Hematopoietic multipotent progenitor cell treated with erythropoietin and hydrocortisone succinate and interleukin-3 and kit ligand, for 15 days (in vitro differentiated cells): ENCODE results near the gene NPEPL1.

Experiments
- DNase-seq: peaks from one replicate; pipeline ENCODE4 v3.0.0-alpha.2; 2015; ENCODE audit warnings: low spot score

NPEPL1 gene

DNA sequence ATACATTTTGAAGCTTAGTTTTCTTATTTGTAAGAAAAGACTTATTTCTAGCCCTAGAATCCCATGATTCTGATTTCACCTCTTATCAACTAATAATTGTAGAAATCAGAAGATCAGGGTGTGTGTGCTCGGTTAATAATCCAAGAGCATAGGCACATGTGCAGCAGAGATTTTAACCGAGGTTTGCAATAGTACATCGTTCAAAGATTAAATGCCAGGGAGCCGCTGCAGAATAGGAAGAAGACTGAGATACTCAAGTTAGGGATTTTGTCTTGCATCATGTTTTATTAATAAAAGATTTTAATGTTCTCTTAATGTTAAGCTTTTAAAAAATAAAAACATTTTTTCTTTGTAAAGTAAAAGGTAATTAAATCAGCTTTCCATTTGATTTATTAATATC, 34.6 kb upstream of the NPEPL1 start:
- DNase-seq: no peak

DNA sequence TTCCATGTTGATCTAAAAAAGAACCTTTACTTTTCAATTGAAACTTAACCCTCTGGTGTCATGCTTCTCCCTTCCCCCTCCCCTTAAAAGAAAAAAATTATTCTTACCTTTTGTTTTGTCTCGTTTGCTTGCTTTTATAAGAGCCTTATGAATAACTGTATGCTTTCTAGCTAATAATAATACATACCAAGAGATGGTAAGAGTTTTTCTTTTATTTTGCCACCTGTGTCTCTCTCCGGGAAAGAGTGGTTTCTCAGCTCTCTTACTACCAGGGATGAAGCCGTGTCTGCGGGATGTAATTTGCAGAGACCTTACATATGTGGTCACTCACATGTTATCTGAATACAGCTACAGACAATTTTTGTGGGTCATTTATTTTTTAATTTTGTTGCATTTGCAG, 33.8 kb upstream of the NPEPL1 start:
- no peak for DNase-seq

DNA sequence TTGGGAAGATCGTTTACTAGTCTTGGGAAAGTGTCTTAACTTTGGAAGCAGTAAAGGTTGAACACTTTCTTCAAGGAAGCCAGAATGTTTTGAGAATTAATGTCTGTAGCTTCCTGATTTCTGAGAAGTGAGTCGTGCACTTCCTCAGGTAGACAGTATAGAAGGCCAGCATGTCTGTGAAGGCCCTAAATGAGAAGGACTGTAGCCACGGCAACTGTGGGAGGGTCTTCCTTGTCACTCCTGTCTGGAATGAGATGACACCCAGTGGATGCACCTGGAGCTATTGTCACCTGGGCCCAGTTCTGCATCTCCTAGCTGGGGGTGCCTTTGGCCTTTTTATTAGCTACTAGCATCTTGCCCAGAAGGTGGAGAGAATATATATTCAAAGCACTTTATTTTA, 32.8 kb upstream of the NPEPL1 start:
- DNase-seq: no peak

DNA sequence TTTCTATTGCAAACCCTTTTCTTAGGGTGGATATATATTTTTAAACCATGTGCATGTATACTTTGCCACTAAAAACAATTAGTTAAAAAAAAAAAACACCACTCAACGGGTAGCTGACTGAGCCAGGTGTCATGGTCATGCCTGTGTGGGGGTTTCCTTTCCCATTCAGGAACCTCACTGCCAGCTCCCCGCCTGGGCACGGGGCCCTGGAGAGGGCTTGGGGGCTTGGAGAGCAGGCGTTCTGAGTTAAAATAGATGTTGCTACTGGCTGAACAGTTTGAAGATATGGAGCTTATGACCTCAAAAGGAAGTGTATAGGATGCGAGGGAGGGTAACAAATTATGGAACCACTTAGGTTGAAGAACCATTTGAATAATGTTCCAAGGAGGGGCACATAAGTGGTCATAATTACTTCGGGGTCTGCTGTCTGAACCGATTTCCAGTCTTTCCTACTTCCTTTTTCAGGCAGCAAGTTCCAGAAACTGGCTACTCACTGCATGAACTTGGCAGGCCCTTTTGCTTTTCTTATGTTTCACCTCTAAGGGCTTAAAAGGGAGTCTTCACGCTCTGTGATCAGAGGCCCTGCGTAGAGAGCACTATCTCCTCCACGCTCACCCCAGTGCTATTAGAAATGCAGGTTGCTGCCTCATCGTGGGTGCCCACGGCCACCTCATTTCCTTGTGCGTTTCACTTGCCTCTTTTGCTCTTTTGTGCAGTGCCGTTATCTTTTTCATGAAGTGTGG, 31.6 kb upstream of the NPEPL1 start:
- no peak for DNase-seq

DNA sequence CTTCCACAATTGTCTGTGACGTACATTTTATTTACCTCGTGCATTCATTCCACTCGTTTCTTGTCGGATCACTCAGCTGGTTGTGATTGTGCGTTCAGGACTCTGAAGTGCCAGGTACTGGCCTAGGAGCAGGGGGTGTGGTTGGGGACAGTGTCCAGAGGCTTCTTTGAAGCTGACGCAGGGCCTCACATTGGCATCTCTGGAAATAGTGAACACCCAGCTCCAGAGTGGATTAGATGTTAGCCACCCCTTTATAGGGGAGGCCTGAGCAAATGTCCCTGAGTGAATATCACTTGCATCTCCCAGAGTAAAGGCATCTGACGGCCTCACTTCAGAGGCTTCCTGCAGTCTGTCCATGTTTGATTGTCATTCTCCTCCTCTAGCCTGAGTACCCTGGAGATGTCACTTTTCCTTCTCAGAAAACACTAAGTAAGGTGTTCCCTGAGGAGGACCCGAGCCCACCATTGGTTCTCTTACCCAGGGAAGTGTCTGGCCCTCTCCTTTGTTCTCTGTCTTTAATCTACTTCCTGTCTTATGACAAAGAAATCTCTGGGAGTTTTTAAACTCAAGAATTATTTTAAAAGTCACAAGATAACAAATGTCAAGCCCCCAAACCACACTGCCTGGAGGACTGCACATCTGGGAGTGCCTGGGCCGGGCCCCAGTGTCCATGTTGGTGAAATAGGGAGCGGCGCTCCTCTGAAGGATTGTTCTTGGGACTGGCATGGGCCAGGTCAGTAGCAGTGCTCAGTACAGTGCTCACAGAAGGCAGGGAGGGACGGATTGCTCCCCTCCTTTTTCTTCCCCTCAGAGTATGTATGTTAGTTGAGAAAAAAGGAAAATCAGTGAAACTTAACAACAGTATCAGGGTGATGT, 30.8 kb upstream of the NPEPL1 start:
- DNase-seq: no peak

DNA sequence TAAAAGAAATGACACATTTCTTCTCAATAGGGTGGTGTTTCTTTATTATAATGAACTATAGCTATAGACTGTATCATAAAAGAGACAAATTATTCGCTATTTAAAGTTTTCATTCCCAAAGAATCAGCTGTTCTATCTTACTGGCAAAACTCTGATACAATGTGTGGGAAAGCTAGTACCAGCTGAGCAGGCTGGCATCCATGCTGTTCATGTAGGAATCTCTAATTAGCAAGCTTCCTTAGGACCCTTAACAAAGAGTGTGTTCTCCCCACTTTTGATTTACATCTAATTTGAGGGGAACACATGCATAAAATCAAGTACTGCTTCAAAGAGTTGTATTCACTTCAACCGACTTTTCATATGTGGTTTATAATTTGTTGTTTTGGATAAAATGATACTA, 28.3 kb upstream of the NPEPL1 start:
- DNase-seq: no peak

DNA sequence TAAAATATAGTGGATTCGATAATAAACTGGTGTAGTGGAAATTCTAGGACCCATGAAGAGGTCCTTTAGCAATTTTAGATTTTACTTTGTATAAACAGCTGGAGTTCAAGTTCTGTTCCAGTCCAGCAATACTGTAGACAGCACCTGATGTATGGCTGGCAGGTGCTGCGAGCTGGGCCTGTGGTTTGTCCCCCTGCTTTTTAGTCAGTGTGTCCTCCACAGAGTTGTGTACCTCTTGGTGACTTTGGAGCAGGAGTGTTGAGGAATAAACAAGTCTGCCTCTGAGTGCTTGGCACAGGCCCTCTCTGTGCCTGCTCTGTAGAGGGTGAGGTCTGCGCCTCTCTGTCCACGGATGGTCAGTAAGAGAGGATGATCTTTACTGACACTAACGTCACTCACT, 27.7 kb upstream of the NPEPL1 start:
- DNase-seq: no peak

DNA sequence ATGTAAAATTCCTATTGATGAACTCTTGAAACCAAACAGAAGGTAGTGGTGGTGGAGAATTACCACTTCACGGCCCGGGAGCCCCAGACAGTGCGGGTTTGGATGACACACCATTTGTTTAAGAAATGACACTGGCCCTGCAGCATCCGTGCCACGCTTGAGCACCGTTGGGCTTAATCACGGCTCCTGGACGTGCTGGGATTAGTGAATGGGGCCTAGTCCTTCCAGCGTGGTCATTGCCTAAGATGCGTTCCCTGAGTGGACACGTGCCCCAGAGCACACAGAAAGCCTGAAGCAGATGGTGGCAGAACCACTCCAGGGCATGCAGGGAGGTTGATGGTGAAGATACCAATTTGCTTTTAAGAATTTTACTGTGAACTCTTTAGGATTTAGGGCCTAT, 27.0 kb upstream of the NPEPL1 start:
- no peak for DNase-seq

DNA sequence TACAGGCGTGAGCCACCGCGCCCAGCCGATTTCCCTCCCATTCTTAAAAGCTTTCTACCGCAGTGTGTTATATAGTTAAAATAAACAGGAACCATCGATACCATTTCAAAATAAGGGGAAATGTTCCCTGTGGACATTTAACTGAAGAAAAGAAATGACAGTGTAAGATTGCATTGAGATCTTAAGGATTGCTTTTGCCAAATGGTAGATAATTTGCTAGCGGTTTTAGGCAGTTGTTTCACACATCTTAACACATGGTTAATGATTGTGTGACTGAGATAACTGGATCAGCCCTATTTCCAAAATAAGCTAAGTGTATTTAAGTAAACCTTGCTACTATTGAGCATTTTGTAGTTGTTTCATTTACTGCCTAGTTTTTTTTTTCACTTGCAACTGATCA, 25.9 kb upstream of the NPEPL1 start:
- no peak for DNase-seq

DNA sequence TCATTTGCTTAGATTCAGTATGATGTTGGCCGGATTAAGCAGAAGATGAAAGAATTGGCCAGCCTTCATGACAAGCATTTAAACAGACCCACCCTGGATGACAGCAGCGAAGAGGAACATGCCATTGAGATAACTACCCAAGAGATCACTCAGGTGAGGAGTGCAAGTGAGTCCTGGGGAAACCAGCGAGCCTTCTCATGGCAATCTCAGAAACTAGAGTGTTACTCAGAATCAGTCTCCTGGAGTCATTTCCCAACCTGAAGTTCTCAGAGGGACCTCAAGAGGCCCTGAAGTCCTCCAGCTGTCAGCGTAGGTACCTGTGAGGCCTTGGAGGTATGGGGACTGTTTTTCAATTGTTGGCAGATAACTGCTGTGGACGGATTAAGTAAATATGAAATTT, 24.6 kb upstream of the NPEPL1 start:
- DNase-seq: no peak

DNA sequence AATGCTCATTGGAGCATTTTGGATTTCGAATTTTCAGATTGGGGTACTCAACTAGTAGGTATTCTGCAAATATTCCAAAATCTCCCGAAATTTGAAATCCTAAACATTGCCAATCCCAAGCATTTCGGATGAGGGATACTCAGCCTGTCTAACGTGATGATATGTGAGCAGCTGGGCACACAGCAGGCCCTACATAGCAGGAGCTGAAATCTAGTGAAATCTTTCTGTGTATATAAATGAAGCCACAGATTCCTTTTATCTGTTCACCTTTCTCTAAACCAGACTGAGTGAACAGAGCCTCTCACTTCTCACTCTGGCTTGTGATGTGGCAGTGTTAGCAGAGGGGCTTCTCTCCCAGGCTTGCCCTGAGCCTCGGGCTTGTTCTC, 23.7 kb upstream of the NPEPL1 start:
- no peak for DNase-seq

DNA sequence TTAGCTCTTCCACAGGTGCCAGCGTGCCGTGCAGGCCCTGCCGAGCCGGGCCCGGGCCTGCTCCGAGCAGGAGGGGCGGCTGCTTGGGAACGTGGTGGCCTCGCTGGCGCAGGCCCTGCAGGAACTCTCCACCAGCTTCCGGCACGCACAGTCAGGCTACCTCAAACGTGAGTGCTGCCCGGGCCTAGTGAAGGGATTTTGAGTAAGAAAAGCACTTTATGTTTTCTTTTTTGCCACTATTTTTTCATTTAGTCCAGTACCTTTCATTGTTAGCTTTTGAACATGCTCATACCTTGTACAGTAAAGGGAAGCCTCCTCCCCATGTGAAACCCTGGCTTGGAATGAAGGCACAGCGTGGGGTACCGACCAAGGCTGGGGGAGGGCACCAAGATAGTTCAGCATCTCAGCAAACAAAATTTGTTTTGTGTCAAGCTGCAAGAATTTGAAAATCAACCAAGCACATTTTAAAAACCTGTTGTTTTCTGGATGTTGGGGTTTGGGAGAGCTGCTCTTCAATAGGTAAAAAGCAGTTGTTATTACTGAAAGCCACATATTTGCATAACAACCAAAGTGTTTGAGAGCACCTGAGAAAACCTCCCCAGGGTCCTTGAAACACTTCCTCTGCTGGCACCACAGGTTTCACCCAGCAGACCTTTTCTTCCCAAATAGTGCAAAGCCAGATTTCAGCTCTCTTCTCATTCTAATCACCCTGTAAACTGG, 23.2 kb upstream of the NPEPL1 start:
- DNase-seq: no peak

DNA sequence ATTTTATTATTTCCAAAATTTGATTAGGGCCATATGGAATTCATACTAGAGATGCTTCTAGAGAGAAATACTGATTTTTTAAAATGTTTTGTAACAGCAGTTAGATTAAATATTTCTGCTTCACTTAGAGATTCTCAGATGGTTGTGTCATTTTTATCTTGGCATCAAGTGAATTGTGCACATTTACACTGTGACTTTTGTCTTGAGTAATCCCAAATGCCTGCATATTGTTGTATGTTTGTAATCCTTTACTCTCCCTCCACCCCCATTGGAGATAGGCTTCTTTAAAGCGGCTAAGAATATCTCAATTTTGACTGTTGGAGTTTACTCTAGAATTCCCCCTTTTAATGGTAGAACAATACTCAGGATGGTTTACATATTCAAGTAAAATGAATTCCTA, 22.5 kb upstream of the NPEPL1 start:
- DNase-seq: no peak

DNA sequence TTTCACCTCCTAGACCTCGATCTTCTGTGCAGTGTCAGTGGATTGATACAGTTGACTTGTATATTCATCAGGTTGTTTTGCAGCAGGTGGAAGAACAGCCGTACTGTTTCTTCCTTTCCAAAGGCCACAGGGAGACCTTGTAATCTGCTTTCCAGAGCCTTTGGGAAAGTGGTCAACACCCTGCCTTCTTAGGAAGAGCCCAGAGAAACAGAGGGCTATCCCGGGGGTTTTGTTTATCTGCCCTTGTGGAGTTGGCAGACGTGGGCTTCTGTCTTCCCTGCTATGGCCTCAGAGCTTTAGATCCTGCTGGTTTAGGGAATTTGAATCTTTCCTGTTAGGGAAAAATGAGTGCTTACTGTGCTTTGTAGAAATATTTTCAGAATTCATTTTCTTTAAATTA, 21.9 kb upstream of the NPEPL1 start:
- DNase-seq: no peak

DNA sequence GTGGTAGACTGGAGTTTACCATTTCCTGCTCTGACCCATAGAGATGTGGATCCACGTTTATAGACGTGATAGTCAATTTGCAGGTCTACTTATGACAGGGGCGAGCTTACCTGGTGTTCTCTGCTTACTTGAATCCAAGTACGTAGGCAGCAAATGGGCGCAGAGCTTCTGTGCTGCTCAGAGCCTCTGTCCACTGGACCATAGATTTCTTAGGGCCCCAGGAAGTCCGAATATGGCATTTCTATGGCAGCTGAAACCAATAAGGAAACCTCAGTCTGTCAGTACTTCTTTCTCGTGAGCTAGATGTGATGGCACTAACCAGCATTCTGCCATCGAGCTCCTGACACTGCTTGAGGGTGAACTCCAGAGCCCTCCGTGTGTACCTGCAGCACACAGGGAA, 19.5 kb upstream of the NPEPL1 start:
- no peak for DNase-seq

DNA sequence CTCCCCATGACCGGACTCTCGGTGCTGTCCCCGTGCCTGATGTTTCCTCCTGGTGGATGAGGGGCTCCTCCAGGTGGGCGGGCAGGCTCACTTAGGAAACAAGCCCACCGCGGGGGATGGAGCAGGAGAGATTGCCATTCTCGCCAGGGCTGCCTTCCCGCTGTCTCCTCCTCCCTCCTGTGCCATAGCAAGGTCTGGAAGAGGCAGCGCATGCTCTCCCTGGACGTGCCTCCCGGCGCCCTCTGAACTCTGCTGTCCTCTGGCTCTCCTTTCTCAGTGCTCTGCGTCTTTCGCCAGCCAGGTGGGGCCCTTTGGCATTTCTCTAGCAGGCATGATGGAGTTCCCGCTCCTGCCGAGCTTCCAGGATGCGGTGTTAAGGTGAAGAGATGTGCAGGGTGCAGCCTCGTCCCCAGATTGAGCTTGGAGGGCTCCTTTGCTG, 17.4 kb upstream of the NPEPL1 start:
- no peak for DNase-seq

DNA sequence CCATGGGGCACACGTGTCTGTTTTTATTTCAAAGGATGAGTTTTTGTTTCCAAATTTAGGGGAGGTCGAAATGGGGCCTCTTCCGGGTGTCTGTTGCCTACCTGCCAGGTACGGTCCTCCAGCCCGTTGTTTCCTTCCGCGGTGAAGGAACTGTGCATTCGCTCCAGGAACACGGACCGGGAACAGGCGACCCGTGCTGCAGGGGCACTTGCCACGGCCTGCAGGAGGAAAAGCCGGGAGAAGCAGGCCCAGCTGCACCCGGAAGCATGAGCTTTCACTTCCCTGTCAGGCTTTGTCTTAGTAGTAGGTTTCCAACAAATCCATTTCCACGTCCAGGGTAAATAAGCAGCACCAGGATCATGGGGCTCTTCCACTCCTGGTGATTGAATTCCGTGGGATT, 17.0 kb upstream of the NPEPL1 start:
- DNase-seq: no peak

DNA sequence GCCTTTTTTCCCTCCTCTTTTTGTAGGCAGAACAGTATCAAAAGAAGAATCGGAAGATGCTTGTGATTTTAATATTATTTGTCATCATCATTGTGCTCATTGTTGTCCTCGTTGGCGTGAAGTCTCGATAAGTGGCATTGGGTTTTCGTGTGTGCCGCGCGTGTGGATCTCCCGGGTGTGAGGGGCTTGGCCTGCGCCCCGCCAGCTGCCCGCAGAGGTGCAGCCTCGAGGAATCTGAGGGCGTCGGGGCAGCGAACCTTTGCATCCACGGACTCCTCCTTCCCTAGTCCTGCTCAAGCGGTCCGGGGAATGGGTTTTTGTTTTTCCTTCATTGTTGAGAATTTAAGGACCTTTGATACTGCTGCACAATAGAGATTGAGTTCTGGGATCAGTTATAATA, 16.4 kb upstream of the NPEPL1 start:
- no peak for DNase-seq

DNA sequence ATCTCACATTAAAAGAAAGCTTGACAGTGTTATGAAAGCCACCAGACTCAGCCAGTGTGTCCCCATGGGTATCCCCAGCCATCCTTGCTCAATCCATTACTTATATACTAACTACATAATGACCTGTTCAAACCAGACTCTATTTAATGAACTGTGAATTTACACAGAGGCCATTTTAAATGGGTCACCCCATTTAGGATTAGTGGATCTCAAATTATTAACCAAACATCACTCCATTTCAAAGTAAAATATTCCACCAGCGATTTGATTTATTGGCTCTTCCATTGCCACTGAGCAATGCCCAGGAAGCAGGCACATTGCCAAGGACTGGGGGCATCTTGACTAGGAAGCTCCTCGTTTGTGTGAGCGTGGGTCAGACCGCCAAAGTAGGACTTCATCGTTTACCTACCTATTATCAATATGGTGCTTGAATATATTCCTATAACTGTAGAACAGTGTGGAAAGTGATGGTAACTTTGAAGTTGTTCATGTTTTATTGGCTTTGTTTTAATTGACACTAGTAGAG, 15.5 kb upstream of the NPEPL1 start:
- DNase-seq: no peak

DNA sequence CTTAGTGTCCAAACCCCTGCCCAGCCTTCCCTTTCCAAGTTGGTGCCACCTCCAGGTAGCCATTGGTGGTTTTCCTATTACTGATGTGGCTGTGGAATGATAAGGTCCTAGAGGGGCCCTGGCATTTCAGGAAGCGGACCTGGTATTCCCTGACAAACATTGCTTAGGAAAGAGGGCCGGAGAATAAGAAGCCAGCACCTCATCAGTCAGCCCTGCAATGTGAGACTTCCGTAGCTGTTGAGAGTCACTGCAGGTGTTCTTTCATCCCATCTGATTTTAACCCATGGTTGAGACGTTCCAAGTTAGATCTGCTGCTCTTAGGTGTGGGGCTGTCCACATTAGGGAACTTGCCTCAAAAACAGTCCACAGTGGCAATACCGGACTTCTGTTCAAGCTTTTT, 14.8 kb upstream of the NPEPL1 start:
- DNase-seq: no peak

DNA sequence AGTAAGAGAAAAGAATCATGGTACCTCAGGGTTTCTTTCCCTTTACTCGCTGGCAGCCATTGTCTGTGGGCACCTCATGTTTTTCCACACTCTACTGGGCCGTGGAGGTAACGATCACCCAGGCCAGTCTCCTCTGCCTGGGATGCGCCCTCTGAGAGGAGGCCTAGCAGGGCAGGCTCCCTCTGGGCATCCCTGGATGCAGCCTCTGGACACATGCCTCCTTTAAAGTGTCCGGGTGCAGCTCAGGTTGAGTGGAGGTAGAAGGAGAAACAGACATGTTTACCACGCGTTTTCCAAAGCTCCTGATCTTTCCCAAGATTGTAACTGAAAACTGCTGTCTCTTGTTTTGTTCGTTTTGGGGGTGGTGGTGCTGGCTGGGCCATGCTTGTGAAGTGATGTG, 13.8 kb upstream of the NPEPL1 start:
- no peak for DNase-seq

DNA sequence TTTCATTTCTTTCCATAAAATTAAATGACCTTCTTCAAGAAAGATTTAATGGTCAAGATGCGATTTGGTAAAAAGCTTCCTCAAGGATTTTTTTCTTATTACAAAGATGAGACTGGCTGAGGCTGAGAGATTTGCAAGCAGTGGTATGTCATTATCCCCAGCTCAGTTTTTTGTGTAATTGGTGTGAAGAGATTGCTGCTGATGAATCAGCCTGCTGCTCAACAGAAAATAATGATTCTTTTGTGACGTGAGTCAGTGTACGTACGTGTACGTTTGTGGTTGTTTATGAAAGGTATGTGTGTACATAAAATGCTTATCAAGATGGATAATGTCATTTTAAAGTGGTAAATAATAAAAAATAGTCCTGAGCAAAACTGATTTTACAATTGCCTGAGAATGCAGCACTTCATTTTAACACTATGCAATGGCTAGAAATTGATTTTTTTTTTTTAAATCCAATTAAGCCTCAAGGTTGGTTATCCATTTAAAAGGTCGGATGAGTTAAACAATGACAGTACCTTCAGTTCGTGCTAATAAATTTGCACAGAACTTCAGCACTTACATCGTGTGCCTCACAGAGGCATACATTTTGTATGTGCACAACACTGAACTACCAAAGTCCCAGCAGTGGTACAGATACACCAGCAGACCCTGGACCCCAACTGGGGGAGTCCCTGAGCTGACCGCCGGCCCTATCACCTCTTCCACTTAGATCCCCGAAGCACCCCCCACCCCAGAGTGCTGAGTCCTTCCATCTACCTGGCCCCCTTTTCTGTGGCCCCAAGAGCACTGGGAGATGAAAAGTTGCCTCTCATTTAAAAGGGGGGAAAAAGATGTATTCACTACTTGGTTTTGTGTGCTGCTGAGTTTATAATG, 9.7 kb upstream of the NPEPL1 start:
- no peak for DNase-seq
